GM10266 (cell line): ENCODE results near the gene NAP1L5.

Experiments
- DNase-seq: peaks from one replicate; pipeline ENCODE4 v3.0.0; 2012; ENCODE audit errors: extremely low spot score
- TF ChIP-seq, protein P1 (sequence below): IDR thresholded peaks from 2 replicates; pipeline ENCODE4 v1.5.1; 2012; ENCODE audit warnings: mild to moderate bottlenecking, low read depth; ENCODE audit not compliant: control insufficient read depth, insufficient read depth; ENCODE audit errors: missing control alignments

NAP1L5 gene

DNA sequence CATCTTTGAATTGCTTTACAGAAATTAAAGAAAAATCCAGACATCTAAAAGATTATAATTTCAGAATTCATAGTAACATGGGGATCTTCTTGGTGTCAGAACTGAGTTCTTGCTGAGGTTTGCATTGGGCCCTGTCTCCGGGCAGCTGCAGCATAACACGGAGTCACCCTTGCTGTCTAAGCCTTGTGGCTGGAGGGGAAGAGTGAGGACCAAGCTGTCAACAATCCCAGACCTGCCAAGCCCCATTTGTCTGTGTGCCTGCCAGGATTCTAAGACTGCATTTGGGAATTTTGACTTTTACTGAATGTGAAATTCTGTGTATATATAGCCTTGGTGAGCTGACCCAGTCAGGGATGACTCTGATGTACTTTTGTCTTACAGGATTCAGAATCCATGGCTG is 25.2 kb upstream of the NAP1L5 start:
- no peak for DNase-seq
- TF ChIP-seq, protein P1, sequence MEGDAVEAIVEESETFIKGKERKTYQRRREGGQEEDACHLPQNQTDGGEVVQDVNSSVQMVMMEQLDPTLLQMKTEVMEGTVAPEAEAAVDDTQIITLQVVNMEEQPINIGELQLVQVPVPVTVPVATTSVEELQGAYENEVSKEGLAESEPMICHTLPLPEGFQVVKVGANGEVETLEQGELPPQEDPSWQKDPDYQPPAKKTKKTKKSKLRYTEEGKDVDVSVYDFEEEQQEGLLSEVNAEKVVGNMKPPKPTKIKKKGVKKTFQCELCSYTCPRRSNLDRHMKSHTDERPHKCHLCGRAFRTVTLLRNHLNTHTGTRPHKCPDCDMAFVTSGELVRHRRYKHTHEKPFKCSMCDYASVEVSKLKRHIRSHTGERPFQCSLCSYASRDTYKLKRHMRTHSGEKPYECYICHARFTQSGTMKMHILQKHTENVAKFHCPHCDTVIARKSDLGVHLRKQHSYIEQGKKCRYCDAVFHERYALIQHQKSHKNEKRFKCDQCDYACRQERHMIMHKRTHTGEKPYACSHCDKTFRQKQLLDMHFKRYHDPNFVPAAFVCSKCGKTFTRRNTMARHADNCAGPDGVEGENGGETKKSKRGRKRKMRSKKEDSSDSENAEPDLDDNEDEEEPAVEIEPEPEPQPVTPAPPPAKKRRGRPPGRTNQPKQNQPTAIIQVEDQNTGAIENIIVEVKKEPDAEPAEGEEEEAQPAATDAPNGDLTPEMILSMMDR, result no peak

DNA sequence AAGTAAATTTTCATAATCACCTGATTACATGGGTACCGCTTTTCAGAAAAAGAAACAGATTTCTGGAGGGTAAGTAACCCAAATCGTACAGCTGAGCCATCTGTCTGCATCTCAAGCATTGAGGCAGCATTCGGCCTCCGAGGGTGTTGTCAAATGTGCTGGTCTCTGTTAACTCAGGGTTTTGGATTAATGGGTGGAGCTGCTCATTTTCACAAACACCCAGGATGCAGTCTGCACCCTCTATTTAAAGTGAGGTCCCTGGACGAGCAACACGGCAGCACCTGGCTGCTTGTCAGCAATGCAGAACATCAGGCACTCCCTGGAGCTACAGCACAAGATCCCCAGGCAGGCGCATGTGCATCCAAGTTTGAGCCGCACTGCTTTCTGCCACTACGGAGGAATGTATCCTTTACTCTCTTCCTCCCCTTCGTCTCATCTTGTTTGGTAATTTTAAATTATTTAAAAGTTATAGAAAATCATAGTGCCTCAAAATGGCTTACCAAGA is 24.7 kb upstream of the NAP1L5 start:
- TF ChIP-seq, protein P1, result no peak
- DNase-seq, result no peak

DNA sequence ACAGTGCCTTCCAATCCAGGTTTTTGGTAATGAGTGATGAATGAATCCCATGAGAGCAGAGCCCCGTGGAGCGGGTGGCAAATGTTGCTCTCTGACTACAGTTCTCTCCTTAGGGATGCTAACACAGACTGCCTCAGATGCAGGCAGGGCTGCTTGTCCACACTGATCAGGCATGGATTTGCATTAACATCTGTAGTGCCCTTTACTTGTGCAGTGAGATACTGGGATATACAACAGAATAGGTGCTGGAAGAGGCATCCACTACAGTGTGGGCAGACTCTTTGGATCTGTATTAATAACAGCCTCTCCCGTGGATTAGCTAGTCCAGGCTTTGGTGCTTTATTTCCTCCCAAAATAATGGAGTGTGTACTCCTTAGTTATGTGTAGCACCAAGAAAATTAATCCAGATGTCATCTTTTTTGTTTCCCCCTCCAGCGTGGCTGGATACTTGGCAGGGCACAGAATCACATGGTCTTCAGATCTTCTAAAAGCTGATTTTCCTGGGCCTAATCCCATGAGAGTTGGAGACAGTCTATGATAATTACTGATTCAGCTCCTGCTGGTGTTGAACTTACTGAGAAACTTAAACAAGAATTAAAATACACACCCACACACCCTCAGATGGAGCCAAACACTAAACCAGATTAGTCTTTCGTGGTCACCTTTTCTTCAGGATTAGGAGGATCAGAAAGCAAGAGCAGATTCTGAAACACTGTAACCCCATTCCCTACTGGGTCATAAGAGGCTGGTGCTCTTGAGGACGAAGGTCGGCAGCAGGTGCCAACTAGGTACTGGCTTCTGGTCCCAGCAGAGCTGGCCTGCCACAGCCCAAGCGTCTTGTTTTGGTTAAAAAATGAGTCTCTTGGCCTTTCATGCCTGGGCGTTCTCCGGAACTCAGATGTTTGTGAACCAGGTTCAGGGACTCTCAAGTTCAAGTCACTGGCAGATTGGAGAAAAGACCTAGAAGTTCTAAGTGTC is 23.1 kb upstream of the NAP1L5 start:
- TF ChIP-seq, protein P1, result no peak
- DNase-seq, result no peak

DNA sequence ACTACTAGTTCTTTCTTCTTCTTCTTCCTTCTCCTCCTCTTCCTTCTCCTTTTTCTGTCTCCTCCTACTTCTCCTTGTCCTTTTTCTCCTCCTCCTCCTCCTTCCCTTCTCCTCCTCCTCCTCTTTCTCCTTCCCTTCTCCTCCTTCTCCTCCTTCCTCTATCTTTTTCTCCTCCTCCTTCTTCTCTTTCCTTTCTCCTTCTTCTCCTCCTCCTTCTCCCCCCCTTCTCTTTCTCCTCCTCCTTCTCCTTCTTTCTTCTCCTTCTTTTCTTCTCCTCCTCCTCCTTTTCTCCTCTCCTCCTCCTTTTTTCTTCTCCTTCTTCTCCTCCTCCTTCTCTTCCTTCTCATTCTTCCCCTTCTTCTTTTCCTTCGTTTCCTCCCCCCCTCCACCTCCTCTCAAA is 21.8 kb upstream of the NAP1L5 start:
- TF ChIP-seq, protein P1, result no peak
- DNase-seq, result no peak

- TF ChIP-seq, protein P1, result no peak
- DNase-seq, result no peak
Observed at GRCh38 chr4:88718098-88718497, 20.5 kb upstream of the NAP1L5 start.

DNA sequence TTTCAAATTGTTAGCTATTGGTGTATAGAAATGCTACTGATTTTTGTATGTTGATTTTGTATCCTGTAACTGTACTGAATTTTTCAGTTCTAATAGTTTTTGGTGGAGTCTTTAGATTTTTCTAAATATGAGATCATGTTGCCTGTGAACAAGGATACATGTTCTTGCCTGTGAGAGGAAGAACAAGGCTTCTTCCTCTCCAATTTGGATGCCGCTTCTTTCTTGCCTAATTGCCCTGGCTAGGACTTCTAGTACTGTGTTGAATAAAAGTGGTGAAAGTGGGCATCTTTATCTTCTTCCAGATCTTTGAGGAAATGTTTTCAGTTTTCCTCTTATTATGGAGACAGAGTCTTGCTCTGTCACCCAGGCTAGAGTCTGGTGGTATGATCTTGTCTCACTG is 16.2 kb upstream of the NAP1L5 start:
- DNase-seq, result no peak
- TF ChIP-seq, protein P1, result no peak

GRCh38 chr4:88709989-88710388 is 12.4 kb upstream of the NAP1L5 start:
- TF ChIP-seq, protein P1, result no peak
- no peak for DNase-seq
